Upper lobe of right lung (tissue), 1 donor: Measurements from ENCODE around the gene SH2D2A. TPM values are rescaled to one million over a fixed set of nuclear protein-coding genes. Genes with fewer than 3 reads are reported as not detected.

Experiments
- ATAC-seq: fragments of 200-7000 bp; cut with Tn5 transposase; one replicate; pipeline ENCODE4 v1.9.1; 2020; ENCODE audit warnings: mild to moderate bottlenecking, moderate library complexity
- DNase-seq: peaks from one replicate; pipeline ENCODE4 v3.0.0-alpha.2; 2020
- H3K27ac ChIP-seq: fragments of 200-600 bp; one replicate; pipeline ENCODE4 v1.8.0; 2022
- H3K27me3 ChIP-seq: fragments of 200-600 bp; one replicate; pipeline ENCODE4 v1.8.0; 2022; ENCODE audit warnings: mild to moderate bottlenecking
- H3K36me3 ChIP-seq: fragments of 200-600 bp; one replicate; pipeline ENCODE4 v1.8.0; 2022
- H3K4me1 ChIP-seq: fragments of 200-600 bp; one replicate; pipeline ENCODE4 v1.8.0; 2022
- H3K4me3 ChIP-seq: fragments of 200-600 bp; one replicate; pipeline ENCODE4 v1.8.0; 2022; ENCODE audit warnings: mild to moderate bottlenecking
- H3K9me3 ChIP-seq: fragments of 200-600 bp; one replicate; pipeline ENCODE4 v1.8.0; 2022
- intact Hi-C: fragments of 100-400 bp; cut with DNase I; formaldehyde crosslinking; loops from one replicate; pipeline ENCODE4 v1.11.0; 2022
- total RNA-seq: library from RNA; stranded (reverse); fragmentation: NEBNext Ultra II Directional; extraction: Animal tissue kit (Norgen Biotek cat#: 25700); gene quantifications from one replicate; pipeline ENCODE4 v1.2.1, GENCODE V29; 2021
- TF ChIP-seq, protein P1 (sequence below): fragments of 200-600 bp; IDR thresholded peaks from one replicate; pipeline ENCODE4 v1.8.0; 2022; ENCODE audit warnings: antibody characterized with exemption
- donor health status: DM: no; HTN: yes; CAD: no; lungs with severe emphysema.

SH2D2A gene
- total RNA-seq, 1 donor from 2014 or later, result 3.8 TPM

DNA sequence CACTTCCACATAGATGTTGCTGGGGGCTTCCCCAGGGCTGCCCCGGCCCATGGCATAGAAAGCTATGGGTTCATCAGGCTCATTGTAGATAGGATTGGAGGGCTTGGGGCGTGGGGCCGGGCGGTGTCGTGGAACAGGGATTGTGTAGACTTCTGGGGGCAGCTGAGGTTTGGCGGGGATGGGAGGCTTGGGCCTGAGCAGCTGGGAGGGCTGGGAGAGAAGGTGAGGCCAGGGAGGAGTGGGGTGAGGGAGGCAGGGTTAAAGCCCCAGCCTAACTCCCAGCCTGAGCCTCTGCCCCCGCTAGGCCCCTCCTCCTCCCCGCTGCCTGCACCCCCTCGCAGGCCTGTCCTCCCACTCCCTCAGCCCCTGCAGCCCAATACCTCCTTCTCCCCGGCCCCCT, 7.4 kb downstream of the SH2D2A start:
- H3K27ac ChIP-seq, result no peak overlapping the region
- ATAC-seq (no peak), DNase-seq (no peak)
- TF ChIP-seq, protein P1, sequence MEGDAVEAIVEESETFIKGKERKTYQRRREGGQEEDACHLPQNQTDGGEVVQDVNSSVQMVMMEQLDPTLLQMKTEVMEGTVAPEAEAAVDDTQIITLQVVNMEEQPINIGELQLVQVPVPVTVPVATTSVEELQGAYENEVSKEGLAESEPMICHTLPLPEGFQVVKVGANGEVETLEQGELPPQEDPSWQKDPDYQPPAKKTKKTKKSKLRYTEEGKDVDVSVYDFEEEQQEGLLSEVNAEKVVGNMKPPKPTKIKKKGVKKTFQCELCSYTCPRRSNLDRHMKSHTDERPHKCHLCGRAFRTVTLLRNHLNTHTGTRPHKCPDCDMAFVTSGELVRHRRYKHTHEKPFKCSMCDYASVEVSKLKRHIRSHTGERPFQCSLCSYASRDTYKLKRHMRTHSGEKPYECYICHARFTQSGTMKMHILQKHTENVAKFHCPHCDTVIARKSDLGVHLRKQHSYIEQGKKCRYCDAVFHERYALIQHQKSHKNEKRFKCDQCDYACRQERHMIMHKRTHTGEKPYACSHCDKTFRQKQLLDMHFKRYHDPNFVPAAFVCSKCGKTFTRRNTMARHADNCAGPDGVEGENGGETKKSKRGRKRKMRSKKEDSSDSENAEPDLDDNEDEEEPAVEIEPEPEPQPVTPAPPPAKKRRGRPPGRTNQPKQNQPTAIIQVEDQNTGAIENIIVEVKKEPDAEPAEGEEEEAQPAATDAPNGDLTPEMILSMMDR, result no peak
- H3K36me3 ChIP-seq, result no peaks in the 10 kb centered on the region
- H3K4me1 ChIP-seq, result peaks cover 27% of the 10 kb centered on the region
- H3K9me3 ChIP-seq, result no peaks in the 10 kb centered on the region
- no peaks in the 10 kb centered on the region for H3K27me3 ChIP-seq
- no peak overlapping the region for H3K4me3 ChIP-seq
- intact Hi-C loops, result no loop called here

DNA sequence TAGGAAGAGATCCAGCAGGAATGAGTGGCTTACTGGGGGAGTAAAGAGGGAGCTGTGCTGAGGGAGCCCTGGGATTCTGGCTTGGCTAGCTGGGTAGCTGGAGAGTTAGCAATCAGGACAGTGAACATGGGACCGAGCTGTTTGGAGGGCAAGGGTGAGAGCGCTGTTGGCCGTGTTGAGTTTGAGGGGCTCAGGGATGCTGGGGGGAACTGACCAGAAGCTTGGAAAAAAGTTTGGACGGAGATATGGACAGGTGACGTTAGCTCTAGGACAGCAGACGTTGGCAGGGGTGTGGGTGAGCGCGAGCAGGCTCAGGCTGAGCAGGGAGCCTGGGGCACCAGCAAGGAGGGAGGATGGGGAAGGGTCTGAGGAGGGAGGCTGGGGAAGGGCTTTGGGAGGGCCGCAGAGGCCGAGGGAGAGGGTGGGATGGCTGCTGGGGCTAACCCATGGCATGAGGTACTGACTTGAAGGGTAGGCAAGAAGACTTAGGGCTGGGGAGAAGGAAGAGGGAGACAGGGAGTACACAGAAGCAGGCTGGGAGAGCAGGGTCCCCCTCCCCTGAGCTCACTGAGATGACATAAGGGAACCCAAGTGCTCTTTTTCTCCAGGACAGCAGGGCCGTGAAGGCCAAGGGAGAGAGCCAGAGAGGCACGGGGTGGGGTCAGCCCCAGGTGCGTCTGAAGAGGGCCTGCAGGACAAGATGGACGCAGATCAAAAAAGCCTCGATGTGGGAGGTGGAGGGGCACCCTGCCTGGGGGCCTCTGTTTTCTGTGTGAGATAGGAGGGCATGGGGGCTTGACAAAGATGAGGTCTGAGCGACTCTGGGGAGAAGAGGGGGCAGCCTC, 8.2 kb downstream of the SH2D2A start:
- no peak overlapping the region for H3K4me3 ChIP-seq
- TF ChIP-seq, protein P1, result no peak
- H3K27me3 ChIP-seq, result no peaks in the 10 kb centered on the region
- DNase-seq (no peak), ATAC-seq (no peak)
- intact Hi-C loops, result no loop called here
- H3K36me3 ChIP-seq, result no peaks in the 10 kb centered on the region
- H3K27ac ChIP-seq, result no peak overlapping the region
- no peaks in the 10 kb centered on the region for H3K9me3 ChIP-seq
- peaks cover 18% of the 10 kb centered on the region for H3K4me1 ChIP-seq

DNA sequence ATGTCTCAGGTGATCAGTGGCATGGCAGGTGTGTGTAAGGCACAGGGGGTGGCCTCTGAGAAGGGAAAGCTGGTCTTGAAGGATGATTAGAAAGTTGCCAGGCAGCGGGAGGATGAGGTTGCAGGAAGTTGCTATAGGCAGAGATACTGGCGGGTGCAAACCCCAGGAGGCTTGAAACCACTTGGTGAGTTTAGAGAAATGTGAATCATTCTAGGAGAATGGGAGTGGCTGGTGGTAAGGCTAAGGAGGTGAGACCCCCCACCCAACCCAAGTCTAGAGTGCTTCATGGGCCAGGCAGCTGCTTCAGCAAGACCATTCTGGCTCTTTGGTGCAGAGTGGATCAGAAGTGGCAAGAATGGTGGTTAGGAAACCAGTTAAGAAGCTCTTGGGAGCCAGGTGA, 9.0 kb downstream of the SH2D2A start:
- H3K9me3 ChIP-seq, result no peaks in the 10 kb centered on the region
- DNase-seq (no peak), ATAC-seq (no peak)
- intact Hi-C loops, result no loop called here
- peaks cover 17% of the 10 kb centered on the region for H3K4me1 ChIP-seq
- H3K4me3 ChIP-seq, result no peak overlapping the region
- no peaks in the 10 kb centered on the region for H3K27me3 ChIP-seq
- TF ChIP-seq, protein P1, result no peak
- no peaks in the 10 kb centered on the region for H3K36me3 ChIP-seq
- no peak overlapping the region for H3K27ac ChIP-seq

DNA sequence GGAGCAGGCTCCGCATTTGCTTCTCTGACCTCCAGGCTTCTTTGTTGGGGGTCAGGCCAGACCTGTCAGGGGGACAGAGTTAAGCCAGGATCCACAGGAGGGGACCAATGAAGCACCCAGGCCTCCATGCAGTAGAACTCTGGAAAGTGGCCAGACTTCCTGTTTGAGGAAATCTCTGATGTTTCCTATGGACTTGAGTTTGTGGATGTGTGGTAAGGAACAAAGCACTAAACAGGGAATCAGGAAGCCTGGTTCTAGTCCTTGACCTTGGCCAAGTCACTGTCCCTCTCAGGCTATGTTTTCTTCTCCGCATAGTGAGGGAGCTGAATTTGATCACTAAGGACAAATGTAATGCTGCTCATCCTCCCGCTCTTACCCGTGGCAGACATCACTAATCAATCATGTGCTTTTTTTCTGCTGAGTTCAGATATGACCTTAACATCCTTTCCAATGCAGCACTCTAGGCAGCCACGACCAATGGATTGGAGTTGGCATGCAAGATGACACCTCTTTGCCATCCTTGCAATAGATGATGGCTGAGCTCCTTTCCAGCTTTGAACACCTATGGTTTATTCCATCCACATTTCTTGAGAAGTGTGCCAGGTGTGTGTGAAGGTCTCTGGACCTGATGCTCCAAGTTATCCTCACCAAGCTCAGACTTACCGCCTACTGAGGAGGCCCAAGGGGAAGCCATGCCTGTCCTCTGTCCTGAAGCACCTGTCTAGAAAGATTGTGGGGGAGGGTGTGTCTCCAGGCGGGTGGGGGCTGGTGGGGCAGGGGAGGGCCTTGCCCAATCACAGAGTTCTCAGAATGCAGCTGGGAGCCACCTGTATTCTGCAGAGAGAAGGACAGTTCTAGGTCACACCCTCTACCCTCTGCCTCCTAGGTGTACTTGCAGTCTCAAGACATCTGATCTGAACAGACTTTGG, 9.9 kb downstream of the SH2D2A start:
- Histone ChIP-seq H3K4me3 (no peak overlapping the region), H3K27me3 (no peaks in the 10 kb centered on the region), H3K27ac (no peak overlapping the region), H3K9me3 (no peaks in the 10 kb centered on the region), H3K4me1 (peaks cover 17% of the 10 kb centered on the region), H3K36me3 (peaks cover 4% of the 10 kb centered on the region)
- intact Hi-C loops, result no loop called here
- TF ChIP-seq, protein P1, result no peak
- ATAC-seq (no peak), DNase-seq (no peak)

DNA sequence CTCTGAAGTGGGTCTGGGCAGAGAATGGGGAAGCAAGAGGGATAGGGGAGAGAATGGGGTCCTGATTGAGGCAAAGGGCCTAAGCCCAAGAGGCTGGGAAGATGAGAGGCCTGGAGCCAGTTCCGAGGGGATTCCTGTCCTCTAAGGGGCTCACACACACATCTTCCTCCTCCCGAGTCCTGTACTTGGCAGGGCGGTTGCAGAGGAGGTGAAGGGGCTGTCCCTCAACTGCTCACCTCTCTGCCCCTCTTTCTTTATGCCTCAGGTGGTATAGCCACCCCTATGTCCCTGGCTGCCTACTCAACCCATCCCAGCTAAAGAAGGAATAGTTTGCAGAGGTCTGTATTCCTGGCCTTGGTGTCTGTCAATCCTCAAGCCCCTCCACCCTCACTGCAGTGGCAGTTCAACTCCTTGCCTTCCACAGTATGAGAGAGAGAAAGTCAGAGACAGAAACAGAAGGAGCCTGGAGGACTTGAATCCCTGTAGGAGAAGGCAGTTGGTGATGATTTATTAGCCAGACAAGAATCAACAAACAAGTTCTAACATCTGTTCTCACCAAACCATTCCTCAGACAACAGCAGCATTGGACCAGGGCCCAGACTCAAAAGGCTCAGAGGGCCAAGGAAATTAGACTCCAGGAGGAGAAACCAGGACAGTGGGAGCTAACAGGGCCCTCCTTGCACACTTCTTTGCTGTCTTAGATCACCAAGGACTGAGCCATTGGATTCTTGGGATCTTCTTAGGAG, 10.7 kb downstream of the SH2D2A start:
- ATAC-seq (no peak), DNase-seq (no peak)
- intact Hi-C loops, result no loop called here
- Histone ChIP-seq H3K4me3 (no peak overlapping the region), H3K27ac (no peak overlapping the region), H3K4me1 (peaks cover 17% of the 10 kb centered on the region), H3K9me3 (no peaks in the 10 kb centered on the region), H3K27me3 (no peaks in the 10 kb centered on the region), H3K36me3 (peaks cover 11% of the 10 kb centered on the region)
- TF ChIP-seq, protein P1, result no peak
